HCT116 (cell line): Measurements from ENCODE around the gene C10orf62. TPM values are rescaled to one million over a fixed set of nuclear protein-coding genes. Genes with fewer than 3 reads are reported as not detected.
A peak's percentile ranks its signal among the peaks of the same experiment; 100 is the strongest.

ENCODE experiments used
- ATAC-seq: fragments of 200-7000 bp; cut with Tn5 transposase; 2 replicates; pipeline ENCODE4 v1.9.1; 2020; ENCODE audit warnings: mild to moderate bottlenecking, moderate library complexity
- BruUV-seq: library from RNA; stranded (reverse); fragments of 400-500 nt; replicated peaks from 2 replicates; lab custom pipeline; 2021; lab: Mats Ljungman, UMichigan
- CTCF ChIA-PET: fragments of 300-600 bp; sonication (Branson Sonifier 250); formaldehyde crosslinking; loops from one replicate; lab custom pipeline; 2021; ENCODE audit warnings: antibody characterized with exemption; lab: Charles Lee
- POLR2A ChIA-PET: fragments of 300-600, 350-600 bp; sonication (Branson Sonifier 250); formaldehyde crosslinking; loops from one replicate; lab custom pipeline; 2021; ENCODE audit warnings: antibody characterized with exemption; lab: Charles Lee
- RAD21 ChIA-PET, 2 experiments: fragments of 300-600 bp; sonication (Branson Sonifier 250); formaldehyde crosslinking; loops; one replicate each; lab custom pipeline; 2023; ENCODE audit warnings: low total read pairs in 2 of 2; ENCODE audit not compliant: uncharacterized antibody in 2 of 2, unreplicated experiment in 2 of 2, low non-redundant PET in 1 of 2; lab: Charles Lee
- DNase-seq: peaks from one replicate; pipeline ENCODE4 v3.0.0-alpha.2; 2010; ENCODE audit warnings: low read depth, low spot score
- H2AFZ ChIP-seq: fragments of 200-600 bp; shearing (Covaris generic), sonication (generic); 2 replicates; pipeline ENCODE4 v1.6.1; 2017; ENCODE audit warnings: low read depth, mixed run types, mixed read lengths, antibody characterized with exemption, low read length; ENCODE audit not compliant: poor library complexity, severe bottlenecking
- H3K27ac ChIP-seq: 2 replicates; pipeline ENCODE4 v1.5.1; 2012; ENCODE audit warnings: low read depth, low read length
- H3K27me3 ChIP-seq: fragments of 200-600 bp; sonication (generic); 2 replicates; pipeline ENCODE4 v1.6.1; 2016; ENCODE audit warnings: mixed run types, low read length, mixed read lengths; ENCODE audit not compliant: insufficient read depth
- H3K36me3 ChIP-seq, 2 experiments: fragments of 200-500 bp in 1 of 2; fragments of 200-600 bp in 1 of 2; sonication (Bioruptor generic) in 1 of 2; sonication (generic) in 1 of 2; 2 replicates each; pipeline versions ENCODE4 v1.5.1 to v1.6.1; 2014 to 2016; ENCODE audit warnings: low read length in 2 of 2, inconsistent platforms in 1 of 2, mixed read lengths in 1 of 2, mixed run types in 1 of 2; ENCODE audit not compliant: insufficient read depth in 2 of 2, control insufficient read depth in 1 of 2
- H3K4me1 ChIP-seq, 2 experiments: fragments of 200-600 bp in 1 of 2; sonication (generic) in 1 of 2; 2 replicates each; pipeline versions ENCODE4 v1.5.1 to v1.6.1; 2012 to 2017; ENCODE audit warnings: low read length in 2 of 2, inconsistent platforms in 1 of 2, mild to moderate bottlenecking in 1 of 2, mixed read lengths in 1 of 2, mixed run types in 1 of 2, moderate library complexity in 1 of 2; ENCODE audit not compliant: insufficient read depth in 2 of 2, control insufficient read depth in 1 of 2
- H3K4me2 ChIP-seq: fragments of 200-600 bp; sonication (generic); 2 replicates; pipeline ENCODE4 v1.6.1; 2017; ENCODE audit warnings: mixed run types, low read length, mixed read lengths
- H3K4me3 ChIP-seq, 2 experiments: fragments of 200-600 bp in 1 of 2; sonication (generic) in 1 of 2; replicated peaks in 1 of 2; 2 replicates each; pipeline ENCODE4 v1.5.1; 2011 to 2016; ENCODE audit warnings: low read length in 2 of 2, control low read depth in 1 of 2, low read depth in 1 of 2, mild to moderate bottlenecking in 1 of 2, mixed read lengths in 1 of 2, mixed run types in 1 of 2
- H3K79me2 ChIP-seq: fragments of 200-600 bp; sonication (generic); 2 replicates; pipeline ENCODE4 v1.6.1; 2017; ENCODE audit warnings: mild to moderate bottlenecking, mixed run types, low read length, moderate library complexity, mixed read lengths; ENCODE audit not compliant: insufficient read depth
- H3K9ac ChIP-seq: fragments of 200-600 bp; sonication (generic); 2 replicates; pipeline ENCODE4 v1.6.1; 2016; ENCODE audit warnings: low read length, mixed read lengths
- H3K9me2 ChIP-seq: fragments of 200-600 bp; sonication (generic), shearing (Covaris generic); 2 replicates; pipeline ENCODE4 v1.6.1; 2017; ENCODE audit warnings: mixed run types, mild to moderate bottlenecking, moderate library complexity; ENCODE audit not compliant: insufficient read depth
- H3K9me3 ChIP-seq, 2 experiments: fragments of 200-500 bp in 1 of 2; fragments of 200-600 bp in 1 of 2; sonication (Bioruptor generic) in 1 of 2; sonication (generic) in 1 of 2; 2 replicates each; pipeline ENCODE4 v1.6.1; 2014 to 2017; ENCODE audit warnings: low read length in 2 of 2, mixed read lengths in 2 of 2, inconsistent platforms in 1 of 2, low read depth in 1 of 2, mild to moderate bottlenecking in 1 of 2, mixed run types in 1 of 2, moderate library complexity in 1 of 2; ENCODE audit not compliant: control insufficient read depth in 1 of 2, insufficient read depth in 1 of 2
- H4K20me1 ChIP-seq: fragments of 200-600 bp; sonication (generic), shearing (Covaris generic); 2 replicates; pipeline ENCODE4 v1.6.1; 2017; ENCODE audit warnings: mixed run types, mild to moderate bottlenecking, moderate library complexity; ENCODE audit not compliant: insufficient read depth
- CBX3 ChIP-seq: IDR thresholded peaks from 2 replicates; pipeline ENCODE4 v1.6.1; 2012; ENCODE audit warnings: low read depth
- EGR1 ChIP-seq: IDR thresholded peaks from 2 replicates; pipeline ENCODE4 v1.6.1; 2012; ENCODE audit warnings: low read depth
- EZH2 ChIP-seq: fragments of 200-600 bp; sonication (generic); IDR thresholded peaks from 2 replicates; pipeline ENCODE4 v1.6.1; 2017; ENCODE audit warnings: antibody characterized with exemption, mixed run types
- EZH2phosphoT487 ChIP-seq: fragments of 200-600 bp; IDR thresholded peaks from 2 replicates; pipeline ENCODE4 v1.6.1; 2018; ENCODE audit warnings: antibody characterized with exemption, borderline replicate concordance
- FOSL1 ChIP-seq: IDR thresholded peaks from 2 replicates; pipeline ENCODE4 v1.6.1; 2012; ENCODE audit warnings: low read depth
- JUND ChIP-seq: IDR thresholded peaks from 2 replicates; pipeline ENCODE4 v1.6.1; 2012
- MAX ChIP-seq: IDR thresholded peaks from 2 replicates; pipeline ENCODE4 v1.6.1; 2012
- POLR2AphosphoS5 ChIP-seq: IDR thresholded peaks from 2 replicates; pipeline ENCODE4 v1.6.1; 2011; ENCODE audit warnings: mild to moderate bottlenecking, low read depth, low read length, moderate library complexity
- SP1 ChIP-seq: IDR thresholded peaks from 2 replicates; pipeline ENCODE4 v1.6.1; 2012; ENCODE audit warnings: low read depth
- TCF7L2 ChIP-seq: IDR thresholded peaks from 2 replicates; pipeline ENCODE4 v1.7.0; 2011; ENCODE audit warnings: borderline replicate concordance, inconsistent platforms; ENCODE audit not compliant: insufficient read depth, insufficient read length; ENCODE audit errors: extremely low read depth
- YY1 ChIP-seq: IDR thresholded peaks from 2 replicates; pipeline ENCODE4 v1.6.1; 2011; ENCODE audit warnings: low read length, low read depth, moderate library complexity, mild to moderate bottlenecking; ENCODE audit not compliant: insufficient replicate concordance; ENCODE audit errors: extremely low read depth
- ZNF274 ChIP-seq: fragments of 200-500 bp; sonication (Bioruptor generic); IDR thresholded peaks from 2 replicates; pipeline ENCODE4 v1.6.1; 2014; ENCODE audit warnings: mild to moderate bottlenecking, low read depth, low read length, inconsistent platforms
- intact Hi-C: fragments of 100-400 bp; cut with micrococcal nuclease; formaldehyde crosslinking; loops from 2 replicates; pipeline ENCODE4 v1.10.0; 2022
- total RNA-seq: library from RNA; stranded (reverse); gene quantifications from one replicate; pipeline ENCODE4 v1.2.1, GENCODE V29; 2021; ENCODE audit not compliant: unreplicated experiment

Gene C10orf62
- total RNA-seq, 1 experiment from 2014 or later: 0.32 TPM

- no peaks in the 10 kb centered on the region for H4K20me1 ChIP-seq
- peaks cover 8 to 18% of the 10 kb centered on the region in 2 experiments; a peak in 3 of 4 replicates for H3K4me1 ChIP-seq
- TF ChIP-seq CBX3: peak; percentile 63; the same call in 1 of the 2 replicates
- peak; percentile 74; the same call in 1 of the 2 replicates for TF ChIP-seq MAX
- no peak for TF ChIP-seq ZNF274
- peak; percentile 83 for TF ChIP-seq EGR1
- no peak for TF ChIP-seq EZH2
- TF ChIP-seq FOSL1: no peak
- peak; percentile 11 for TF ChIP-seq YY1
- TF ChIP-seq TCF7L2: no peak
- no peak for TF ChIP-seq JUND
- peak; percentile 86 for TF ChIP-seq SP1
- peak; percentile 75 for TF ChIP-seq POLR2AphosphoS5
- TF ChIP-seq EZH2phosphoT487: no peak
- TF ChIP-seq, all 23 proteins: peak for 6
- DNase-seq (peak; percentile 99), ATAC-seq (peak; percentile 99)
- peaks cover 6 to 18% of the 10 kb centered on the region in 2 experiments; a peak in 2 of 4 replicates for H3K36me3 ChIP-seq
- H3K9ac ChIP-seq: peak within 1 kb of the TSS; percentile 94
- ChIA-PET RAD21 (no interaction called here), CTCF (interaction anchor here (1.0 kb wide), 1 partner anchor 9 kb away, joined by 3 read pairs; no protein-coding TSS in a partner anchor), POLR2A (interaction anchor here (0.6 to 1.8 kb wide), 4 partner anchors 9 to 68 kb away, joined by 3 to 8 read pairs (median 3); no protein-coding TSS in a partner anchor)
- H3K9me2 ChIP-seq: no peaks in the 10 kb centered on the region
- intact Hi-C loops: no loop called here
- H3K4me2 ChIP-seq: peak within 1 kb of the TSS; percentile 85
- BruUV-seq: no TSS peak
- H3K9me3 ChIP-seq: no peaks in the 10 kb centered on the region
- H3K79me2 ChIP-seq: peaks cover 36% of the 10 kb centered on the region
- peak within 1 kb of the TSS; percentile 83 for H2AFZ ChIP-seq
- H3K27me3 ChIP-seq: no peaks in the 10 kb centered on the region
- H3K27ac ChIP-seq: peak within 1 kb of the TSS; percentile 67
- peak within 1 kb of the TSS; percentile 83 to 86 for H3K4me3 ChIP-seq
Observed at GRCh38 chr10:97640174-97640867, 50.8 kb downstream of the C10orf62 start, which contains the start of gene PI4K2A. Gene PI4K2A, plus strand, starts transcription at chr10:97640671. Its CDS starts 72 bp downstream, at chr10:97640743.

Other genes with a start within 250 kb of the C10orf62 start
- 67.0 TPM for gene RRP12, start 188.4 kb upstream of the C10orf62 start, total RNA-seq
- gene PGAM1, start 163.5 kb upstream of the C10orf62 start, total RNA-seq: 497 TPM
- gene EXOSC1, start 143.7 kb upstream of the C10orf62 start, total RNA-seq: 38.9 TPM
- gene ZDHHC16, start 143.5 kb upstream of the C10orf62 start, total RNA-seq: 34.0 TPM
- gene MMS19, start 91.3 kb upstream of the C10orf62 start, total RNA-seq: 101 TPM
- gene UBTD1, start 90.8 kb upstream of the C10orf62 start, total RNA-seq: 12.8 TPM
- 0.15 TPM for gene ANKRD2, start 16.9 kb upstream of the C10orf62 start, total RNA-seq
- gene HOGA1, start 5.3 kb upstream of the C10orf62 start, total RNA-seq: 1.6 TPM
- gene MORN4, start 43.8 kb downstream of the C10orf62 start, total RNA-seq: 8.0 TPM
- 20.0 TPM for gene PI4K2A, start 51.0 kb downstream of the C10orf62 start, total RNA-seq
- 26.7 TPM for gene AVPI1, start 97.5 kb downstream of the C10orf62 start, total RNA-seq
- gene MARVELD1, start 124.0 kb downstream of the C10orf62 start, total RNA-seq: 36.1 TPM
- 28.4 TPM for gene ZFYVE27, start 147.4 kb downstream of the C10orf62 start, total RNA-seq
- not detected for gene SFRP5, start 182.3 kb downstream of the C10orf62 start, total RNA-seq